HEK293T (cell line): Measurements from ENCODE around the gene RIN2.
"Not testable (repeated sequence)": the region's sequence is repeated elsewhere in the genome, so short reads cannot be mapped to it uniquely, and the experiment has no call there.

ENCODE experiments used
- CTCF ChIA-PET: fragments of 350-600 bp; formaldehyde crosslinking; extraction: SDS; loops from one replicate; lab custom pipeline; 2021; ENCODE audit warnings: antibody characterized with exemption, inconsistent platforms; lab: Yijun Ruan, JAX
- POLR2A ChIA-PET: fragments of 350-600 bp; formaldehyde crosslinking; extraction: SDS; loops from one replicate; lab custom pipeline; 2020; ENCODE audit warnings: antibody characterized with exemption, inconsistent platforms; lab: Yijun Ruan, JAX
- DNase-seq: peaks from one replicate; pipeline ENCODE4 v3.0.0; 2012; ENCODE audit warnings: mixed read lengths; ENCODE audit errors: extremely low spot score
- ARNT ChIP-seq: fragments of 450-650 bp; IDR thresholded peaks from 2 replicates; pipeline ENCODE4 v1.6.1; 2017; ENCODE audit warnings: mild to moderate bottlenecking
- BHLHE40 ChIP-seq: fragments of 450-650 bp; IDR thresholded peaks from 2 replicates; pipeline ENCODE4 v1.6.1; 2016; ENCODE audit warnings: mild to moderate bottlenecking, moderate library complexity, borderline replicate concordance
- CTBP1 ChIP-seq: fragments of 450-650 bp; IDR thresholded peaks from 2 replicates; pipeline ENCODE4 v1.6.1; 2016; ENCODE audit warnings: borderline replicate concordance
- ELF4 ChIP-seq: fragments of 450-650 bp; IDR thresholded peaks from 2 replicates; pipeline ENCODE4 v1.6.1; 2017; ENCODE audit warnings: antibody characterized with exemption
- FOXA1 ChIP-seq: fragments of 450-650 bp; IDR thresholded peaks from 2 replicates; pipeline ENCODE4 v1.6.1; 2016; ENCODE audit warnings: mild to moderate bottlenecking
- FOXK2 ChIP-seq: fragments of 450-650 bp; IDR thresholded peaks from 2 replicates; pipeline ENCODE4 v1.6.1; 2016; ENCODE audit warnings: mild to moderate bottlenecking
- FOXM1 ChIP-seq: fragments of 450-650 bp; IDR thresholded peaks from 2 replicates; pipeline ENCODE4 v1.6.1; 2017; ENCODE audit warnings: mild to moderate bottlenecking, borderline replicate concordance
- HDGF ChIP-seq: fragments of 450-650 bp; IDR thresholded peaks from 2 replicates; pipeline ENCODE4 v1.6.1; 2017; ENCODE audit warnings: antibody characterized with exemption, borderline replicate concordance
- L3MBTL2 ChIP-seq: fragments of 450-650 bp; conservative IDR thresholded peaks from 2 replicates; pipeline ENCODE4 v1.6.1; 2016; ENCODE audit warnings: mild to moderate bottlenecking
- LEF1 ChIP-seq: fragments of 450-650 bp; IDR thresholded peaks from 2 replicates; pipeline ENCODE4 v1.6.1; 2017; ENCODE audit warnings: mild to moderate bottlenecking, borderline replicate concordance
- NFRKB ChIP-seq: fragments of 450-650 bp; IDR thresholded peaks from 2 replicates; pipeline ENCODE4 v1.6.1; 2016; ENCODE audit warnings: mild to moderate bottlenecking, moderate library complexity
- SP1 ChIP-seq: fragments of 450-650 bp; IDR thresholded peaks from 2 replicates; pipeline ENCODE4 v1.6.1; 2017
- SUZ12 ChIP-seq: fragments of 450-650 bp; IDR thresholded peaks from 2 replicates; pipeline ENCODE4 v1.6.1; 2016; ENCODE audit warnings: mild to moderate bottlenecking
- TARDBP ChIP-seq: fragments of 450-650 bp; IDR thresholded peaks from 2 replicates; pipeline ENCODE4 v1.6.1; 2016
- ZNF384 ChIP-seq: fragments of 450-650 bp; IDR thresholded peaks from 2 replicates; pipeline ENCODE4 v1.6.1; 2016
- TF ChIP-seq, protein P1 (sequence below): fragments of 450-650 bp; IDR thresholded peaks from 2 replicates; pipeline ENCODE4 v1.6.1; 2016

Gene RIN2

GRCh38 chr20:19750101-19750606 is 7.9 kb upstream of the RIN2 start:
- TF ChIP-seq L3MBTL2 (no peak), ARNT (no peak), NFRKB (no peak), CTBP1 (no peak), HDGF (no peak), BHLHE40 (no peak), ELF4 (no peak), SUZ12 (no peak), LEF1 (no peak), FOXK2 (no peak), ZNF384 (no peak), SP1 (no peak), FOXA1 (no peak)
- TF ChIP-seq, protein P1, sequence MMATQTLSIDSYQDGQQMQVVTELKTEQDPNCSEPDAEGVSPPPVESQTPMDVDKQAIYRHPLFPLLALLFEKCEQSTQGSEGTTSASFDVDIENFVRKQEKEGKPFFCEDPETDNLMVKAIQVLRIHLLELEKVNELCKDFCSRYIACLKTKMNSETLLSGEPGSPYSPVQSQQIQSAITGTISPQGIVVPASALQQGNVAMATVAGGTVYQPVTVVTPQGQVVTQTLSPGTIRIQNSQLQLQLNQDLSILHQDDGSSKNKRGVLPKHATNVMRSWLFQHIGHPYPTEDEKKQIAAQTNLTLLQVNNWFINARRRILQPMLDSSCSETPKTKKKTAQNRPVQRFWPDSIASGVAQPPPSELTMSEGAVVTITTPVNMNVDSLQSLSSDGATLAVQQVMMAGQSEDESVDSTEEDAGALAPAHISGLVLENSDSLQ: no peak
- ChIA-PET CTCF (no interaction called here), POLR2A (no interaction called here)
- no peak for DNase-seq

DNA sequence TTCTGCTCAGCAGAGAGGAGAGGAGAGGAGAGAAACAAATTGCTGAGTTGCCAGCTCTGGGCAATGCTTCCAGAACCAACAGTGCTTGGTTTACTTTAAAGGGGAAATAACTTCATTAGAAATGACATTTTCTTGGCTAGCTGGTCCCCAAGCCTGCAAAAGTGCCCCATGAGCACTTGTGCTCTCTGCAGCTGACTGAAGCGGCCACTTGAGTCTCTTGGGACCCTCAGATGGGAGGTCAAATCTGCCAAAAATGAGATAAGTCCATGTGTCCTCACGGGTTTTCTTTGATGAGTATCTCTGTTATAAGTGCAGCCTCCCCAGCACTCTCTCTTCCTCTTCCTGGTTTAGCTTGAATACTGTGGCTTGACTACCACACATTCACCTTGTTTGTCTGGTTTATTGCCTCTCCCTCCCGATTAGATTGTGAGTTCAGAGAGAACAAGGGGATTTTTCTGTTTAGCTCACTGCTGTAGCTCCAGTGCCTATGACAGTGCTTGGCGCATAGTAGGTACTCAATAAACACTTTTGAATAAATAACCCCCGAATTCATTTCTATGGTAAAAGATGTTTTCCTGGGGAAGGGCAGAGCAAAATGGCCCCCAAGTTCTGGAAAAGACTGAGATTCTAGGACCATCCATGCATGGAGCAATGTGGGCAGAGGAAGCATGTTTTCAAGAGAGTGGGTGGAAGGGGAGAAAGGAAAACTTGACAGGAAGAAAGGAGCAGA is 7.0 kb upstream of the RIN2 start:
- no peak for TF ChIP-seq SP1
- TF ChIP-seq L3MBTL2: no peak
- no peak for TF ChIP-seq CTBP1
- TF ChIP-seq BHLHE40: no peak
- TF ChIP-seq FOXM1: no peak
- TF ChIP-seq FOXK2: no peak
- CTCF ChIA-PET: no interaction called here
- POLR2A ChIA-PET: no interaction called here
- no peak for DNase-seq

DNA sequence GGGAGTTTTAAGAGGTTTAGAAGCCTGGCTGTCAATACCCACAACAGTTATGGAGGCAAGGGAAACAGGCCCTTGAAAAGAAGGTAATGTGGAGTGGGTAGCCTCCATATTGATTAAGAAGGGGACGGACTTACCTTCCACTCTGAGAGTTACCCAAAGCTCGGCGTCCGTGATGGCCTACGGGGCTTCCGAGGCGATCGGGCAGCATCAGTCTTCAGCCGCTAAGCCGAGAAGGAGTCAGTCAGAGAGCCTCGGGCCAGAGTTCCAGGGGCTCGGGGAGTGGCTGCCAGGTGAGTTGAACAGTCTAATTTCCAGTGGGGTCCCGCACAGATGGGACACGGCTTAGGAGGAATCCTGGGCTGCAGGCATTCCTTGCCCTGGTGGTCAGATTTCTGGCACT is 3.9 kb upstream of the RIN2 start:
- CTCF ChIA-PET, DNase-seq, POLR2A ChIA-PET: not testable (repeated sequence)

- ChIA-PET CTCF (interaction anchor here (0.6 kb wide), 1 partner anchor 1118 kb away, joined by 3 read pairs; no protein-coding TSS in a partner anchor), POLR2A (interaction anchor here (0.8 to 1.6 kb wide), 5 partner anchors 15 to 295 kb away, joined by 3 to 4 read pairs (median 3); partner anchors contain the start of genes CFAP61 and CRNKL1)
- DNase-seq: no peak
- no peak for TF ChIP-seq FOXM1
- no peak for TF ChIP-seq BHLHE40
- TF ChIP-seq CTBP1: no peak
- TF ChIP-seq, protein P1: no peak
- TF ChIP-seq L3MBTL2: 0 out of 2 replicates have a peak, but pooled peaks have one; percentile 7
- TF ChIP-seq ZNF384: no peak
Measured at GRCh38 chr20:19756761-19757486, 1.1 kb upstream of the RIN2 start.

GRCh38 chr20:19757487-19758132 is 448 bp upstream of the RIN2 start:
- ChIA-PET CTCF (interaction anchor here (0.6 kb wide), 1 partner anchor 1118 kb away, joined by 3 read pairs; no protein-coding TSS in a partner anchor), POLR2A (interaction anchor here (0.7 to 1.6 kb wide), 7 partner anchors 14 to 295 kb away, joined by 3 to 4 read pairs (median 3); partner anchors contain the start of genes CFAP61, CRNKL1 and NAA20)
- no peak for TF ChIP-seq HDGF
- TF ChIP-seq BHLHE40: no peak
- TF ChIP-seq, protein P1: no peak
- no peak for TF ChIP-seq FOXM1
- TF ChIP-seq CTBP1: no peak
- no peak for TF ChIP-seq FOXK2
- TF ChIP-seq FOXA1: no peak
- no peak for TF ChIP-seq TARDBP
- DNase-seq: peak; percentile 94

GRCh38 chr20:19758501-19759331 is 658 bp downstream of the RIN2 start:
- ChIA-PET CTCF (no interaction called here), POLR2A (interaction anchor here (0.7 to 1.6 kb wide), 4 partner anchors 18 to 259 kb away, joined by 3 to 4 read pairs (median 3); partner anchors contain the start of gene NAA20)
- peak; percentile 56 for DNase-seq
- TF ChIP-seq FOXK2 (no peak), FOXM1 (no peak), L3MBTL2 (peak; percentile 26), ARNT (no peak), LEF1 (no peak; the same call in 1 of the 2 replicates), SUZ12 (no peak), ZNF384 (no peak), HDGF (no peak)
- TF ChIP-seq, protein P1: peak; percentile 97
